ENCODE results near the gene NNT. TPM values are rescaled to one million over a fixed set of nuclear protein-coding genes. Genes with fewer than 3 reads are reported as not detected.
"Not testable (repeated sequence)": the region's sequence is repeated elsewhere in the genome, so short reads cannot be mapped to it uniquely, and the experiment has no call there.

The NNT gene
- total and polyA plus RNA-seq, 2 donors from 2014 or later = 56.4 to 101 TPM

- Histone ChIP-seq H3K9ac (ENCODE audit: low read length in 3 of 3) (no peak overlapping the region), H3K9me3 (ENCODE audit: control insufficient read depth in 2 of 3, insufficient read depth in 1 of 3, low read length in 3 of 3) (no peaks in the 10 kb centered on the region), H3K4me1 (ENCODE audit: control insufficient read depth in 2 of 3, insufficient read depth in 2 of 3, low read depth in 1 of 3, low read length in 3 of 3) (no peaks in the 10 kb centered on the region), H3K4me3 (ENCODE audit: low read length in 3 of 3) (no peak overlapping the region), H3K27ac (ENCODE audit: low read depth in 2 of 2, low read length in 2 of 2) (no peak overlapping the region), H3K36me3 (ENCODE audit: control insufficient read depth in 2 of 3, insufficient read depth in 3 of 3, low read length in 3 of 3) (no peaks in the 10 kb centered on the region), H3K27me3 (ENCODE audit: control insufficient read depth, insufficient read depth, low read length) (no peaks in the 10 kb centered on the region)
- no peak for DNase-seq
- no peak for FAIRE-seq
- intact Hi-C loops (cut with DNase I) = no loop called here
- no peak for TF ChIP-seq CTCF (IDR thresholded peaks at IDR 0.05; ENCODE audit: borderline replicate concordance, extremely low read depth, insufficient read depth)
Measured at GRCh38 chr5:43590700-43591099, 12.3 kb upstream of the NNT start.

GRCh38 chr5:43592363-43592762, 10.6 kb upstream of the NNT start:
- no peak overlapping the region for H3K9ac ChIP-seq (ENCODE audit: low read length in 3 of 3)
- H3K4me3 ChIP-seq (ENCODE audit: low read length in 3 of 3) = no peak overlapping the region
- no peaks in the 10 kb centered on the region for H3K36me3 ChIP-seq (ENCODE audit: control insufficient read depth in 2 of 3, insufficient read depth in 3 of 3, low read length in 3 of 3)
- intact Hi-C loops (cut with DNase I) = no loop called here
- H3K9me3 ChIP-seq (ENCODE audit: control insufficient read depth in 2 of 3, insufficient read depth in 1 of 3, low read length in 3 of 3) = no peaks in the 10 kb centered on the region
- TF ChIP-seq CTCF (IDR thresholded peaks at IDR 0.05; ENCODE audit: borderline replicate concordance, extremely low read depth, insufficient read depth) = no peak
- FAIRE-seq (no peak), DNase-seq (no peak)
- H3K4me1 ChIP-seq (ENCODE audit: control insufficient read depth in 2 of 3, insufficient read depth in 2 of 3, low read depth in 1 of 3, low read length in 3 of 3) = no peaks in the 10 kb centered on the region
- no peaks in the 10 kb centered on the region for H3K27me3 ChIP-seq (ENCODE audit: control insufficient read depth, insufficient read depth, low read length)
- H3K27ac ChIP-seq (ENCODE audit: low read depth in 2 of 2, low read length in 2 of 2) = no peak overlapping the region

- H3K9ac ChIP-seq (ENCODE audit: low read length in 3 of 3); H3K36me3 ChIP-seq (ENCODE audit: control insufficient read depth in 2 of 3, insufficient read depth in 3 of 3, low read length in 3 of 3); DNase-seq; H3K27ac ChIP-seq (ENCODE audit: low read depth in 2 of 2, low read length in 2 of 2); H3K4me3 ChIP-seq (ENCODE audit: low read length in 3 of 3); intact Hi-C loops (cut with DNase I); H3K27me3 ChIP-seq (ENCODE audit: control insufficient read depth, insufficient read depth, low read length); FAIRE-seq; H3K9me3 ChIP-seq (ENCODE audit: control insufficient read depth in 2 of 3, insufficient read depth in 1 of 3, low read length in 3 of 3): not testable (repeated sequence)
- peaks cover 0 to 14% (median 0%) of the 10 kb centered on the region in 3 donors for H3K4me1 ChIP-seq (ENCODE audit: control insufficient read depth in 2 of 3, insufficient read depth in 2 of 3, low read depth in 1 of 3, low read length in 3 of 3)
Measured at GRCh38 chr5:43598927-43599326, 4.1 kb upstream of the NNT start.

- FAIRE-seq (no peak), DNase-seq (peak in 2 of 5 donors; percentile 33 to 51)
- no peak for TF ChIP-seq CTCF (IDR thresholded peaks at IDR 0.05; ENCODE audit: borderline replicate concordance, extremely low read depth, insufficient read depth)
- Histone ChIP-seq H3K4me3 (ENCODE audit: low read length in 3 of 3) (peak overlapping the region in 2 of 3 donors; percentile 97), H3K9ac (ENCODE audit: low read length in 3 of 3) (peak overlapping the region in 2 of 3 donors; percentile 27 to 98), H3K27ac (ENCODE audit: low read depth in 2 of 2, low read length in 2 of 2) (peak overlapping the region; percentile 93 to 94), H3K36me3 (ENCODE audit: control insufficient read depth in 2 of 3, insufficient read depth in 3 of 3, low read length in 3 of 3) (no peaks in the 10 kb centered on the region), H3K9me3 (ENCODE audit: control insufficient read depth in 2 of 3, insufficient read depth in 1 of 3, low read length in 3 of 3) (no peaks in the 10 kb centered on the region), H3K4me1 (ENCODE audit: control insufficient read depth in 2 of 3, insufficient read depth in 2 of 3, low read depth in 1 of 3, low read length in 3 of 3) (peaks cover 0 to 14% (median 3%) of the 10 kb centered on the region in 3 donors), H3K27me3 (ENCODE audit: control insufficient read depth, insufficient read depth, low read length) (no peaks in the 10 kb centered on the region)
- intact Hi-C loops (cut with DNase I) = no loop called here
Measured at GRCh38 chr5:43601454-43602260, 1.3 kb upstream of the NNT start.

Data from kidney (tissue), 14 donors.